HuH-7 (cell line): ENCODE data around the gene HS6ST1.
"Not testable (repeated sequence)": the region's sequence is repeated elsewhere in the genome, so short reads cannot be mapped to it uniquely, and the experiment has no call there.

Source experiments
- DNase-seq: peaks from one replicate; pipeline ENCODE4 v3.0.0; 2011; ENCODE audit warnings: low spot score

Gene HS6ST1

GRCh38 chr2:128268611-128269010, 50.1 kb downstream of the HS6ST1 start:
- DNase-seq: not testable (repeated sequence)

- DNase-seq: not testable (repeated sequence)
Observed at GRCh38 chr2:128268145-128268544, 50.5 kb downstream of the HS6ST1 start.

GRCh38 chr2:128267649-128268048, 51.0 kb downstream of the HS6ST1 start:
- DNase-seq: not testable (repeated sequence)

- DNase-seq: not testable (repeated sequence)
Observed at GRCh38 chr2:128267197-128267596, 51.5 kb downstream of the HS6ST1 start.

GRCh38 chr2:128266463-128266862, 52.2 kb downstream of the HS6ST1 start:
- DNase-seq: not testable (repeated sequence)

GRCh38 chr2:128265608-128265993, 53.1 kb downstream of the HS6ST1 start:
- DNase-seq: not testable (repeated sequence)

GRCh38 chr2:128264881-128265607, 53.6 kb downstream of the HS6ST1 start:
- no peak for DNase-seq

GRCh38 chr2:128263902-128264331, 54.8 kb downstream of the HS6ST1 start:
- no peak for DNase-seq

GRCh38 chr2:128262315-128263253, 56.1 kb downstream of the HS6ST1 start:
- DNase-seq: no peak

GRCh38 chr2:128261245-128262128, 57.2 kb downstream of the HS6ST1 start:
- no peak for DNase-seq

- no peak for DNase-seq
Observed at GRCh38 chr2:128260239-128261138, 58.2 kb downstream of the HS6ST1 start.

- no peak for DNase-seq
Observed at GRCh38 chr2:128259585-128259984, 59.1 kb downstream of the HS6ST1 start.

GRCh38 chr2:128258218-128258617, 60.5 kb downstream of the HS6ST1 start:
- no peak for DNase-seq

- DNase-seq: no peak
Observed at GRCh38 chr2:128252501-128252900, 66.2 kb downstream of the HS6ST1 start.

GRCh38 chr2:128252086-128252485, 66.6 kb downstream of the HS6ST1 start:
- not testable (repeated sequence) for DNase-seq

GRCh38 chr2:128250229-128251025, 68.2 kb downstream of the HS6ST1 start:
- no peak for DNase-seq

- DNase-seq: no peak
Observed at GRCh38 chr2:128249555-128249954, 69.1 kb downstream of the HS6ST1 start.

- DNase-seq: no peak
Observed at GRCh38 chr2:128245813-128246212, 72.9 kb downstream of the HS6ST1 start.

GRCh38 chr2:128241896-128242295, 76.8 kb downstream of the HS6ST1 start:
- no peak for DNase-seq
